ENCODE data around the gene PFKFB2.

DNA sequence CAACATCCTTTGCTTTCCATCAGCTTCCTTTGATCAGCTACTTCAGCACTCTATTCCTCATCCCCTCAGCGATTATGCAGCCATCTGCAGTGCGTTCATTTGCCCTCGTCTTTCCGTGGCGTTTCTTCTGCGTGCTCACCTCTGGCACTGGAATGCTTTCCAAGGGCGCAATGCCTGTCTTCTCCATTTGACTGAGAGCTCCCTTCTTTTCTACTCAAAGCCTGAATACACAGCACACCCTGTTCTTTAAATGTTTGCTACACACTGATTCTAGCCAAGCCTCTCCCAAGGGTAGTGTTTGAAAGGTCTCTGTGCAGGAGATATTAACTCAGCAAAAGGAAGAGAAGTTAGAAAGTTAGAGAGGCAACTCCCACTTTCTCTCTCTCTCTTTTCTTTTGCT is 43.1 kb upstream of the PFKFB2 start:
- TF ChIP-seq, protein P1, sequence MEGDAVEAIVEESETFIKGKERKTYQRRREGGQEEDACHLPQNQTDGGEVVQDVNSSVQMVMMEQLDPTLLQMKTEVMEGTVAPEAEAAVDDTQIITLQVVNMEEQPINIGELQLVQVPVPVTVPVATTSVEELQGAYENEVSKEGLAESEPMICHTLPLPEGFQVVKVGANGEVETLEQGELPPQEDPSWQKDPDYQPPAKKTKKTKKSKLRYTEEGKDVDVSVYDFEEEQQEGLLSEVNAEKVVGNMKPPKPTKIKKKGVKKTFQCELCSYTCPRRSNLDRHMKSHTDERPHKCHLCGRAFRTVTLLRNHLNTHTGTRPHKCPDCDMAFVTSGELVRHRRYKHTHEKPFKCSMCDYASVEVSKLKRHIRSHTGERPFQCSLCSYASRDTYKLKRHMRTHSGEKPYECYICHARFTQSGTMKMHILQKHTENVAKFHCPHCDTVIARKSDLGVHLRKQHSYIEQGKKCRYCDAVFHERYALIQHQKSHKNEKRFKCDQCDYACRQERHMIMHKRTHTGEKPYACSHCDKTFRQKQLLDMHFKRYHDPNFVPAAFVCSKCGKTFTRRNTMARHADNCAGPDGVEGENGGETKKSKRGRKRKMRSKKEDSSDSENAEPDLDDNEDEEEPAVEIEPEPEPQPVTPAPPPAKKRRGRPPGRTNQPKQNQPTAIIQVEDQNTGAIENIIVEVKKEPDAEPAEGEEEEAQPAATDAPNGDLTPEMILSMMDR (conservative IDR thresholded peaks at IDR 0.05 in 1 of 2, IDR thresholded peaks at IDR 0.05 in 1 of 2; ENCODE audit: extremely low read depth in 1 of 2, insufficient read depth in 1 of 2, low read depth in 1 of 2, low read length in 2 of 2): no peak
- no peak for TF ChIP-seq EZH2 (IDR thresholded peaks at IDR 0.05; ENCODE audit: borderline replicate concordance, low read length)
